ENCODE results near the gene LAMTOR5. TPM values are rescaled to one million over a fixed set of nuclear protein-coding genes. Genes with fewer than 3 reads are reported as not detected.

LAMTOR5 gene
- total and polyA plus RNA-seq, 2 of the 13 experiments (the other 11 are each of a cell fraction or from before 2014, with no cell fraction given) = 96.7 to 400 TPM

GRCh38 chr1:110407260-110408210 lies at the start of gene LAMTOR5 (continued):
- TF ChIP-seq SNAI1 (CRISPR knock-in tag; IDR thresholded peaks at IDR 0.05; ENCODE audit: borderline replicate concordance) (no peak), SIX1 (CRISPR knock-in tag; IDR thresholded peaks at IDR 0.05; ENCODE audit: borderline replicate concordance) (no peak; the same call in 1 of the 2 replicates), MAZ (IDR thresholded peaks at IDR 0.05; ENCODE audit: borderline replicate concordance, low read depth, low read length) (0 out of 2 replicates have a peak, but pooled peaks have one; percentile 21), MAZ (CRISPR knock-in tag; IDR thresholded peaks at IDR 0.05; ENCODE audit: low read depth) (peak; percentile 99), NR2C2 (CRISPR knock-in tag; IDR thresholded peaks at IDR 0.05; ENCODE audit: borderline replicate concordance) (peak; percentile 98), NBN (conservative IDR thresholded peaks at IDR 0.05) (no peak), BCL6 (CRISPR knock-in tag; IDR thresholded peaks at IDR 0.05) (peak; percentile 84), ZNF510 (CRISPR knock-in tag; IDR thresholded peaks at IDR 0.05; ENCODE audit: low read depth) (peak; percentile 98; the same call in 1 of the 2 replicates), ZNF691 (CRISPR knock-in tag; IDR thresholded peaks at IDR 0.05; ENCODE audit: borderline replicate concordance, low read depth) (peak; percentile 94; the same call in 1 of the 2 replicates), ZNF580 (CRISPR knock-in tag; IDR thresholded peaks at IDR 0.05; ENCODE audit: borderline replicate concordance, low read depth) (peak; percentile 94; the same call in 1 of the 2 replicates), ZNF280B (CRISPR knock-in tag; IDR thresholded peaks at IDR 0.05; ENCODE audit: borderline replicate concordance) (peak; percentile 98), ZFP36L1 (CRISPR knock-in tag; IDR thresholded peaks at IDR 0.05) (peak; percentile 94; the same call in 1 of the 2 replicates), TFE3 (CRISPR knock-in tag; IDR thresholded peaks at IDR 0.05) (peak; percentile 96), ZBTB38 (CRISPR knock-in tag; IDR thresholded peaks at IDR 0.05) (peak; percentile 94), HOMEZ (CRISPR knock-in tag; IDR thresholded peaks at IDR 0.05; ENCODE audit: low read depth) (peak; percentile 51; the same call in 1 of the 2 replicates), PAWR (CRISPR knock-in tag; IDR thresholded peaks at IDR 0.05; ENCODE audit: borderline replicate concordance) (0 out of 2 replicates have a peak, but pooled peaks have one; percentile 42), ZNF784 (CRISPR knock-in tag; IDR thresholded peaks at IDR 0.05; ENCODE audit: borderline replicate concordance) (peak; percentile 80; the same call in 1 of the 2 replicates), MATR3 (CRISPR knock-in tag; IDR thresholded peaks at IDR 0.05) (no peak), CCAR2 (optimal IDR thresholded peaks at IDR 0.05; ENCODE audit: low read depth, low read length) (no peak), GTF3A (CRISPR knock-in tag; conservative IDR thresholded peaks at IDR 0.05) (0 out of 2 replicates have a peak, but pooled peaks have one; percentile 68), ZNF12 (CRISPR knock-in tag; IDR thresholded peaks at IDR 0.05) (0 out of 2 replicates have a peak, but pooled peaks have one; percentile 63)

Measured in HepG2 (cell line).